Measurements from ENCODE around the gene PTGFRN.

PTGFRN gene

DNA sequence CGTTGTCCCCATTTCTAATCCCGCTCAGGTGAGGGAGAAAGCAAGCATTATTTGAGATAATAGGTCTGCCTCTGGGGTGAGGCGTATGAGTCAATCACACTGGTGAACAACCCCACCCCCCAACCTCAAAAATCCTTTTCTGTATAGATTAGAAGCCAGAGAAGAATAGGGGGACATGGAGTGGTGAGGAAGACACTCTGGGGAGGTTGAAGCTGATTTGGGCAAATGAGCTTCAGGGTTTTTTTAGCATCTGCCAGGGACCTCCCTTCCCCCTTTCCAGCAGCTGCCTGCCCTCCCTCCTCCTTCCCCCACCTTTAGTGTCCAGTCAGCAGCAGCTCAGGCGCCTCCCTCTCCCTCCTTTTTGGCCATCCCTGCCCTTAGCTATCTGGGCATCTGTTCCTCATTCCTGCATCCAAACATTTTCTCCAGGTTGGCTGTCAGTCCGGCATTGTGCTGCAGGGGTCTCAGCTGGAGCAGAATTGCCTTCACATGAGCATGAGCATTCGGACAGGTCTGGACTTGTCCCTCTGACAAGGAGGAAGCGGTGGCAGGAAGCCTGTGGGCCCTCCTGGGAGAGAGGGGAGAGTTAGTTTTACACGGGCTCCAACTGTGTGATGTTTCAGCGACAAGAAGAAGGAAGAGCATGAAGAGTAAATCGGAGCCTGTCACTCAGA lies 30.8 kb upstream of the PTGFRN start:
- H3K9me3 Mint-ChIP-seq = no peaks in the 10 kb centered on the region
- ATAC-seq (ENCODE audit: low read depth) = no peak
- H3K4me1 Mint-ChIP-seq = no peaks in the 10 kb centered on the region
- no peak for DNase-seq (ENCODE audit: low spot score in 2 of 2)
- H3K4me3 Mint-ChIP-seq = no peak overlapping the region
- H3K36me3 Mint-ChIP-seq = no peaks in the 10 kb centered on the region
- H3K27ac Mint-ChIP-seq = no peak overlapping the region
- H3K27me3 Mint-ChIP-seq = no peaks in the 10 kb centered on the region

DNA sequence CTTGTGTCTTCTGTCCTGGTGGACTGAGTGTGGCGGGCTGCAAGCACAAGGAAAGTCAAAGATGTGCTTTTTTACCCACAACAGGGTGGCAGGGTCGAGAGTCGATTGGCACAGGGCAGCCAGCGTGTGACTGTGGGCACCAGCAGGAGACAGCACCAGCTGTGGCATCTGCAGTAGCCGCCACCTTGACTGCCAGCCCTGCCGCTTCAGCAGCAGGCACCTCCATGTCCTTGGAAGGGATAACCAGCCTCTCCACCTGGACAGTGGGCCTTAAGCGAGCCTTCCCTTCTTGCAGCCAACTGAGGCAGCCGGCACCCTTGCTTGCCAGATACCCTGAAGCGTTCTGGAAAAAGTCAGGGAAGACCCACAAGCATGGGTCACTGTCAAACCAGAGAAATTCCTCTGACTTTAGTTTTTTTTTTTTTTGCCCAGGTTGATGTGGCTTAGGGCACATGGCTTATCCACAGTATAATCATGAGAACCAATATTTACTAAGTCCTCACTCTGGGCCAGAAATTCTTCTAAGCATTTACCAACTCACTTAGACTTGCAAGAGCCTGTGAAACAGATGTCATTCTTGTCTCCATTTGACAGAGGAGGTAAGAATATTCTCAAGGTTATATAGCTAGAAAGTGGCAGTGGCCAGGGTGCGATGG lies 30.1 kb upstream of the PTGFRN start:
- Mint-ChIP-seq H3K27ac (no peak overlapping the region), H3K27me3 (no peaks in the 10 kb centered on the region), H3K4me1 (no peaks in the 10 kb centered on the region), H3K9me3 (no peaks in the 10 kb centered on the region), H3K4me3 (no peak overlapping the region), H3K36me3 (no peaks in the 10 kb centered on the region)
- no peak for DNase-seq (ENCODE audit: low spot score in 2 of 2)
- no peak for ATAC-seq (ENCODE audit: low read depth)

DNA sequence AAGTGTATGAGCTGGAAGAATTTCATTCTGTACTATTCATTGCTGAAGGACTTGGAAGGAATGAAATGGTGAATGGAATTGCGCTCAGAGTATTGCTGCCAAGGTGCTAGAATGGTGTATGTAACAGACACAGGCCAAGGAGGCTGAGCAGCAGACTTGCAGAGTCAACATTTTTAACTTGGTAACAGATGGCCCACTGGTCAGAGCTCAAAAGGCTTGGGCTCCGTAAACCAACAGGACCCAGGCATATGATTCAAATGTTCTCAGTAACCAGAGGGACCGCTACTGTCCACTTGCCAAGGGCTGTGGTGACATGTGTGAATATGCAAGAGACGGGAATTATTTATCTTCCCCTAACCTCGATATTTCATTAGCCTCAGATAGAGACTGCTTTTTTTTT lies 28.8 kb upstream of the PTGFRN start:
- Mint-ChIP-seq H3K27ac (no peak overlapping the region), H3K4me1 (no peaks in the 10 kb centered on the region), H3K36me3 (no peaks in the 10 kb centered on the region), H3K9me3 (no peaks in the 10 kb centered on the region), H3K4me3 (no peak overlapping the region), H3K27me3 (no peaks in the 10 kb centered on the region)
- DNase-seq (ENCODE audit: low spot score in 2 of 2) (no peak), ATAC-seq (ENCODE audit: low read depth) (no peak)

DNA sequence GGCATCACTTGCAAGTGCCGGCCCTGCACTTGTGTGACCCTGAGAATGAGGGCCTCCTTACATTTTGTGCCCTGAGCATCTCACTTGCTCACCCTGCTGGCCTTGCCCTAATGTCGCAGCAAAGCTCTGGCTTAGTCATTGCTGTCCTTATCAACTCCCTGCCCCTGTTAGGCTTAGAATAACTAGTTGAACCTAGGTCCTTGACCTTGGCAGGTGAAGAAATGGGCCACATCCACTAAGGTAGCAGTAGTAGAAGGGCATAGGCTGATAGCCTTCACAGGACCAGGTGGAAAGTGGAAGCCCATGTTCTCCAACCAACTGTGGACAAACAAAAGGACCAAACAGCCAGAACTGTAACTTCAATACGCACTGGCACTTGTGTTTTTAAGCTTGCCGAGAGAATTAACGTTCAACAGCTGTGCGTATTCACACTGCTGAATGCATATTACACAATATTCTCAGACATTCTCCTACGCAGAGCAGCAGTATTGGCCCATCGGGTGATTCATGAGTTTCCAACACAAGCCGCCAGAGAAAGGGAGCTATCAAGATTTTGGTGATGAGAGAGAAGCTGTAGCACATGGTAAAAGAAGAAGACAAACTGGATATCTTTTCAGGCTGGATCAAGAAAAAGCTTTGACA lies 27.7 kb upstream of the PTGFRN start:
- Mint-ChIP-seq H3K4me3 (no peak overlapping the region), H3K27ac (no peak overlapping the region), H3K9me3 (no peaks in the 10 kb centered on the region), H3K4me1 (no peaks in the 10 kb centered on the region), H3K27me3 (no peaks in the 10 kb centered on the region), H3K36me3 (no peaks in the 10 kb centered on the region)
- ATAC-seq (ENCODE audit: low read depth) = no peak
- DNase-seq (ENCODE audit: low spot score in 2 of 2) = no peak

DNA sequence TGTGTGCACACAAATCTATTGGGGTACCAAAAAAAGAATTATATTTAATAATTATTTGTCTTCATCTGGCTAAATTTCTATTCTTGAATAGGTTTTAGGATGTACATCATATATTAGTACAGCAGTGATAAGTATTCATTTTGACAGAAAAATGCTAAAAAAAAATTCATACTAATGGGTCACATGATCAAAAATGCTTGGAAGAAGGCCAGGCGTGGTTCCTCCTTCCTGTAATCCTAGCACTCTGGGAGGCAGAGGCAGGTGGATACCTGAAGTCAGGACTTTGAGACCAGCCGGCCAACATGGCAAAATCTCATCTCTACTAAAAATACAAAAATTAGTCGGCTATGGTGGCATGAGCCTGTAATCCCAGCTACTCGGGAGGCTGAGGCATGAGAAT lies 26.9 kb upstream of the PTGFRN start:
- Mint-ChIP-seq H3K4me3 (no peak overlapping the region), H3K36me3 (no peaks in the 10 kb centered on the region), H3K27ac (no peak overlapping the region), H3K4me1 (no peaks in the 10 kb centered on the region), H3K9me3 (no peaks in the 10 kb centered on the region), H3K27me3 (no peaks in the 10 kb centered on the region)
- no peak for DNase-seq (ENCODE audit: low spot score in 2 of 2)
- ATAC-seq (ENCODE audit: low read depth) = no peak

DNA sequence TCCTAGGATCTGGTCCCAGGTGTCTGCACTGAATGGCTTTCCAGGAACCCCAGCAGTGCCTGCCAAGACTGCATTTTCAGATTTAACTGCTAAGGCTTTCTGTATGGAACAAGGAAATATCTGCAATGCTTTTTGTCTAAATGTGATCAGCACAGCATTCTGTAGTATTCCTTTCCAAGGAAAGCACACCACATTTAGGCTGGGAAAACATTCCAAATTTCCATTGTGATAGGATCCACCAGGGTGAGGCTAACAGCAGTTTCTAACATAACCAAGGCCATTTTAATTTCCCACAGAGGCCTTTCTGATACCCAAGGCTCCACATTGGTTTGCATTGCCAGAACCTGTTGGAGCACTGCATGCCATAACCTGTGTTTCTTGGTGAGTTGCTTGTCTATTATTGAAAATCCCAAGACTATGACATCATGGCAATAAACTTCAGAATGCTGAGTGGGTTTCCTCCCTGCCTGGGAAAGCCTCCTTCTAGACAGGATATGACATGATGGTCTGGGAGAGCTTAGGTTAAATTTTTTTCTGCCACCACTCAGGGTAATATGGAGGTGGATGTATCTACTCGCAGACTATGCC lies 23.3 kb upstream of the PTGFRN start:
- H3K4me1 Mint-ChIP-seq = no peaks in the 10 kb centered on the region
- no peaks in the 10 kb centered on the region for H3K9me3 Mint-ChIP-seq
- no peak for ATAC-seq (ENCODE audit: low read depth)
- no peak overlapping the region for H3K4me3 Mint-ChIP-seq
- no peak overlapping the region for H3K27ac Mint-ChIP-seq
- peaks cover 3% of the 10 kb centered on the region for H3K27me3 Mint-ChIP-seq
- DNase-seq (ENCODE audit: low spot score in 2 of 2) = no peak
- H3K36me3 Mint-ChIP-seq = no peaks in the 10 kb centered on the region

DNA sequence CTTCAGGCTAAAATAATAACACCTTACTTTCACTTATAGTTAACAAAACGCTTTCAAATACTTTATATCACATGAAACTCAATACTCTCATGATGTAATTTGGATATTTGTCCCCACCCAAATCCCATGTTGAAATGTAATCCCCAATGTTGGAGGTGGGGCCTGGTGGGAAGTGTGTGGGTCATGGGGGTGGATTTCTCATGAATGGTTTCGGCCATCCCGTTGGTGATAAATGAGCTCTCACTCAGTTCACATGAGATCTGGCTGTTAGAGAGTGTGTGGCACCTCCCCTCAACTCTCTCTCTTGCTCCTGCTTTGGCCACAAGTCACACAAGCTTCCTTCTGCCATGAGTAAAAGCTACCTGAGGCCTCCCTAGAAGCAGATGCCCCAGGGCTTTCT lies 22.5 kb upstream of the PTGFRN start:
- Mint-ChIP-seq H3K9me3 (no peaks in the 10 kb centered on the region), H3K27ac (no peak overlapping the region), H3K4me1 (no peaks in the 10 kb centered on the region), H3K27me3 (peaks cover 6% of the 10 kb centered on the region), H3K36me3 (no peaks in the 10 kb centered on the region), H3K4me3 (no peak overlapping the region)
- no peak for ATAC-seq (ENCODE audit: low read depth)
- DNase-seq (ENCODE audit: low spot score in 2 of 2) = no peak

DNA sequence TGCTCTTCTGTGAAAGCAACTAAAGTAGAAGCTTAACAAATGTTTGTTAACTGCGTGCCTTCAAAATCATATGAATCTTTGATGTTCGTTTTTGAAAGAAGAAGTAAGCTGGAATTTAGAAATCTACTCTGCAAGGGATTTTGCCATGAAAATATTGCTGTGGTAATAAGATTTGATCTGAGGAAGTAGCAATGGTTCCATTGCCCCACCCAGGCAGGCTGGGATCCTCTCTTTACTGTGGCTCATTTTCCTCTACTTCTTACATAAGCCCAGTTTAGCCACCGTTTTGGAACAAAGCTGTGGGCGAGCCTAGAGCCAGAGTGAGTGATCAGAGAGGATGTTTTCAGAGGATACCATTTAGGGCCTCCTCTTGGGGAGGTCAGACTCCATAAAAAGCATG lies 20.3 kb upstream of the PTGFRN start:
- H3K36me3 Mint-ChIP-seq = no peaks in the 10 kb centered on the region
- peaks cover 12% of the 10 kb centered on the region for H3K27me3 Mint-ChIP-seq

DNA sequence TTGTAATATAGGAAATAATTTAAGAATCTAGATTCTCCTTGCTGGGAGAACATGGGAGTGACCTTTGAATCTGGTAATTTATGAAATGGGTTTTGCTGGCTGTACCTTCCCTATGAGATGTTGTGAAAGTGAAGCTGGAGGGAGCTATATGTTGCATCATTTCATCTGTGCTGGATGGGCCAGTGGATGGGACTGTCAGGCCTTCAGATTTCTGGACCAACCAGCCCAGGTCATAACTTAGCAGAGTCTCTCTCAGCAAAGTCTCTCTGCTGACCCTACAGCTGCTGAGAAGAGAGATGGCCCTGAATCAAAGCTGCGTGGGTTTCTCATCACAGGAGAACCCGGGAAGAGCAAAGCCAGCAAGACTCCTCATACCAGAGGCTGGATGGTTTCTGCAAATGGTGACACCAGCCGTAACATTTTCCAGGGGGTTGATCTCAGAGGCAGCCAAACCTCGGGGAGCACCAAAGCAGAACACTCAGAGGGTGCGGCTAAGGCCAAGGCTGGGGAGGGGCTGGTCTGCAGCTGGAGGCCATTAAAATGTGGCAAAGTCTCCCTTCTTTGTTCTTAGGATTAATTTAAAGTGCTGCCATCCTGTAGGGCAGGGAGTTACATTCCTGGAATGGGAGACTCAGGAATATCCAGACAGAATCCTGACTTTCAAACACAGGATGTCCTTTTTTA lies 18.2 kb upstream of the PTGFRN start:
- no peak overlapping the region for H3K4me3 Mint-ChIP-seq
- H3K27me3 Mint-ChIP-seq = peaks cover 14% of the 10 kb centered on the region
- no peak for DNase-seq (ENCODE audit: low spot score in 2 of 2)
- no peak overlapping the region for H3K27ac Mint-ChIP-seq
- ATAC-seq (ENCODE audit: low read depth) = no peak
- H3K9me3 Mint-ChIP-seq = peaks cover 4% of the 10 kb centered on the region
- no peaks in the 10 kb centered on the region for H3K36me3 Mint-ChIP-seq
- H3K4me1 Mint-ChIP-seq = no peaks in the 10 kb centered on the region

More for the DNA sequence above, 20.3 kb upstream of the PTGFRN start:
- ATAC-seq (ENCODE audit: low read depth) = no peak
- H3K9me3 Mint-ChIP-seq = no peaks in the 10 kb centered on the region
- H3K4me1 Mint-ChIP-seq = no peaks in the 10 kb centered on the region
- no peak for DNase-seq (ENCODE audit: low spot score in 2 of 2)
- no peak overlapping the region for H3K4me3 Mint-ChIP-seq
- no peak overlapping the region for H3K27ac Mint-ChIP-seq

DNA sequence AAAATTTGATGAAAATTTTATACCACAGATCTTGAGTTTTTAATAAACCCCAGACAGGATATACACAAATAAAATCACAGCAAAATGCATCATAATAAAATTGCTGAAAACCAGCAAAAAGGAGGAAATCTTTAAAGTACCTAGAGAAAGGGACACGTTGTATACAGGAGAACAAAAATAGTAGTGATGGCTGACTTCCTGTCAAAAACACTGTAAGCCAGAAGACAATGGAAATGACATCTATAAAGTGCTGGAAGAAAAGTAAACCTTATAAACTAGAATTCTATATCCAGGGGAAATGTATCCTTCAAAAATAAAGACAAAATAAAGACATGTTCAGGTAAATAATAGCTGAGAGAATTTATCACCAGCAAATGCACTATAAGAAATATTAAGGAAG lies 14.6 kb upstream of the PTGFRN start:
- no peak overlapping the region for H3K4me3 Mint-ChIP-seq
- H3K27ac Mint-ChIP-seq = no peak overlapping the region
- ATAC-seq (ENCODE audit: low read depth) (no peak), DNase-seq (ENCODE audit: low spot score in 2 of 2) (no peak)
- H3K27me3 Mint-ChIP-seq = peaks cover 15% of the 10 kb centered on the region
- no peaks in the 10 kb centered on the region for H3K4me1 Mint-ChIP-seq
- H3K36me3 Mint-ChIP-seq = no peaks in the 10 kb centered on the region
- H3K9me3 Mint-ChIP-seq = peaks cover 11% of the 10 kb centered on the region

DNA sequence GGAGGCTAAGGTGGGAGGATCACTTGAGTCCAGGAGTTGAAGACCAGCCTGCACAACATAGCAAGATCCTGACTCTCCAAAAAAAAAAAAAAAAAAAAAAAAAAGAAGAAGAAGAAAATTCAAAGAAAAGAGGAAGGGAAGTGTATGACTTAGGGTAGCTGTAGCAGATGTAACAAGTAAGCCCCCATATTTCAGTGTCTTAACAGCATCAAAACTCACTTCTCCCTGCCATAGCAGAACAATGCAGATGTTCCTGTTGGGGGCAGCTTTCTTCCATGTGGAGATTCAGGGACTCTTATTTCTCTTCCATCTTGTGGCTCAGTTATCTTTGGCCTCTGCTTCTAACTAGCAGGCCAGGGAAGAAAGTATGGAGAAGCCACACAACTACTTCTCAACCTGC lies 10.2 kb upstream of the PTGFRN start:
- no peaks in the 10 kb centered on the region for H3K36me3 Mint-ChIP-seq
- H3K27me3 Mint-ChIP-seq = peaks cover 7% of the 10 kb centered on the region
- no peaks in the 10 kb centered on the region for H3K4me1 Mint-ChIP-seq
- peaks cover 11% of the 10 kb centered on the region for H3K9me3 Mint-ChIP-seq
- DNase-seq (ENCODE audit: low spot score in 2 of 2) (no peak), ATAC-seq (ENCODE audit: low read depth) (no peak)
- no peak overlapping the region for H3K4me3 Mint-ChIP-seq
- no peak overlapping the region for H3K27ac Mint-ChIP-seq

DNA sequence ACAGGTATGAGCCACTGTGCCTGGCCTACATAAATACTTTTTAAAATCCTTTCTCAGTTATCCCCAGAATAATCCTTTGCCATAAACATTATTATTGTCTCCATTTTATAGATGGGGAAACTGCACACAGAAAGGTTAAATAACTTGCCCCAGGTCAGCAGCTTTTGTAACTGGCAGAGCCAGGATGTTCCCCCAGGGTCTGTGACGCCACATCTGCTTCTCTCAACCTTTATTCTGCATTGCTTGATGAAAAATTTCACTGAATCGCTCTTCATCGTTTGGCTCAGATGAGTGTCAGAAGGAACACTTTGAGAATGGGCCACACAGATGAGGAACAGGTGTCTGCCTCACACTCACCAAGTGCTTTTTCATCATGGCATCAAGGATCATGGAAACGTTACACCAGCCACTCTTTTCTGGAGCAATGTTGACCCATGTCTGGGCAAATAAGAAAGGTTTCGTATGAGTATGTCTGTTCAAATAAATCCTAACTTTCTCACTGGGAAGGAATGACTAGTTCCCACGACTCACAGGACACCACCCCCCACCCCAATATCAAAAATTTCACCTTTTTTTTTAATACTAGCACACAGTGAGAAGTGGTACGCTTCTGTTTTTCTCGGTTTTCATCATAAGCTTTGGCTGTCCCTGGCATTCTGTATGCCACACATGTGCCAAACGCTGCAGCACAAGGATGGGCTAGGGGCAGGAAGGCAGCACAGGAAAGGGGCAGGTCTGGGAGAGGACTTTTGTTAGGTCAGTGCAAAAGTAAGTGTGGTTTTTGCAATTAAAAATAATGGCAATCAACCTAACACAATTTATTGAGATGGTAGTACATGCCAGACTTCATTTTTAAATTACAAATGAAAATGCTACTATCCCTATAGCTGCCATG lies 9.0 kb upstream of the PTGFRN start:
- Mint-ChIP-seq H3K9me3 (peaks cover 7% of the 10 kb centered on the region), H3K27ac (no peak overlapping the region), H3K4me1 (no peaks in the 10 kb centered on the region), H3K27me3 (peaks cover 5% of the 10 kb centered on the region), H3K36me3 (no peaks in the 10 kb centered on the region), H3K4me3 (no peak overlapping the region)
- ATAC-seq (ENCODE audit: low read depth) (no peak), DNase-seq (ENCODE audit: low spot score in 2 of 2) (no peak)

DNA sequence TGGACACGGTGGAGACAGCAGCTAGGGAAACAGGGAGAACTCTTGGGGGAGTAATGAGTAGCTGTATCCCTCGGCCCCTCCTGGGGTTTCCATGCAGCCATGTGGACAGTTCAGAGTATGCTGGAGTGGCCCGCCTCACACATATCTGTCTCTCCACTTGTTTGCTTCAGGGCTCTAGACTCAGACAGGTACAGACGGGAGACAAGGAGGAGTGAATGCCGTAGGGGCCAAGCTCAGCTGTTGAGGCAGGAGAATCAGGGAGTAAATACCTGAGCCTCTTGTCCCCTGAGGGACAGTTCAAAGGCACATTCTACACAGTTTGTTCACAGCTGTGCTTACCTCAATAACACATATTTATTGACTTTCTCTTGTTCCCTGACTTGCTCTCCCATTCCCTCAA lies 7.7 kb upstream of the PTGFRN start:
- H3K4me3 Mint-ChIP-seq = no peak overlapping the region
- peaks cover 7% of the 10 kb centered on the region for H3K27me3 Mint-ChIP-seq
- ATAC-seq (ENCODE audit: low read depth) = no peak
- H3K36me3 Mint-ChIP-seq = no peaks in the 10 kb centered on the region
- DNase-seq (ENCODE audit: low spot score in 2 of 2) = no peak
- no peak overlapping the region for H3K27ac Mint-ChIP-seq
- H3K4me1 Mint-ChIP-seq = no peaks in the 10 kb centered on the region
- H3K9me3 Mint-ChIP-seq = peaks cover 7% of the 10 kb centered on the region
